Measurements from ENCODE around the gene THSD8.

The THSD8 gene

GRCh38 chr19:12847159-12848139 is 45.6 kb downstream of the THSD8 start (continued):
- no peak for TF ChIP-seq KLF16 (tag by site-specific recombination; IDR thresholded peaks at IDR 0.05)
- peak; percentile 73 for TF ChIP-seq SP7 (tag by site-specific recombination; IDR thresholded peaks at IDR 0.05)
- no peak for TF ChIP-seq ZNF707 (tag by site-specific recombination; IDR thresholded peaks at IDR 0.05)
- no peak for TF ChIP-seq ZNF140 (tag by site-specific recombination; IDR thresholded peaks at IDR 0.05)
- TF ChIP-seq EGR2 (tag by site-specific recombination; IDR thresholded peaks at IDR 0.05; ENCODE audit: low read depth) = 0 out of 2 replicates have a peak, but pooled peaks have one; percentile 39
- TF ChIP-seq ZNF514 (tag by site-specific recombination; IDR thresholded peaks at IDR 0.05) = no peak
- TF ChIP-seq FEZF1 (tag by site-specific recombination; IDR thresholded peaks at IDR 0.05) = no peak
- TF ChIP-seq ZNF26 (tag by site-specific recombination; IDR thresholded peaks at IDR 0.05) = no peak
- TF ChIP-seq ELK4 (IDR thresholded peaks at IDR 0.05; ENCODE audit: borderline replicate concordance, low read depth, low read length) = no peak
- TF ChIP-seq ZNF10 (tag by site-specific recombination; IDR thresholded peaks at IDR 0.05) = no peak; the same call in 1 of the 2 replicates
- TF ChIP-seq ZNF416 (tag by site-specific recombination; IDR thresholded peaks at IDR 0.05) = no peak
- TF ChIP-seq, protein P1, sequence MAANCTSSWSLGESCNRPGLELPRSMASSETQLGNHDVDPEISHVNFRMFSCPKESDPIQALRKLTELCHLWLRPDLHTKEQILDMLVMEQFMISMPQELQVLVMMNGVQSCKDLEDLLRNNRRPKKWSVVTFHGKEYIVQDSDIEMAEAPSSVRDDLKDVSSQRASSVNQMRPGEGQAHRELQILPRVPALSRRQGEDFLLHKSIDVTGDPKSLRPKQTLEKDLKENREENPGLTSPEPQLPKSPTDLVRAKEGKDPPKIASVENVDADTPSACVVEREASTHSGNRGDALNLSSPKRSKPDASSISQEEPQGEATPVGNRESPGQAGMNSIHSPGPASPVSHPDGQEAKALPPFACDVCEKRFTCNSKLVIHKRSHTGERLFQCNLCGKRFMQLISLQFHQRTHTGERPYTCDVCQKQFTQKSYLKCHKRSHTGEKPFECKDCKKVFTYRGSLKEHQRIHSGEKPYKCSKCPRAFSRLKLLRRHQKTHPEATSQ (tag by site-specific recombination; IDR thresholded peaks at IDR 0.05) = no peak
- no peak for TF ChIP-seq ZNF624 (tag by site-specific recombination; IDR thresholded peaks at IDR 0.05)
- TF ChIP-seq ZNF174 (tag by site-specific recombination; IDR thresholded peaks at IDR 0.05) = no peak
- TF ChIP-seq ZNF214 (tag by site-specific recombination; IDR thresholded peaks at IDR 0.05; ENCODE audit: borderline replicate concordance) = no peak
- no peak for TF ChIP-seq ZNF23 (tag by site-specific recombination; IDR thresholded peaks at IDR 0.05; ENCODE audit: borderline replicate concordance)
- peak; percentile 59 for TF ChIP-seq ZNF654 (tag by site-specific recombination; IDR thresholded peaks at IDR 0.05; ENCODE audit: low read depth)
- no peak for TF ChIP-seq REPIN1 (tag by site-specific recombination; IDR thresholded peaks at IDR 0.05; ENCODE audit: low read depth)
- TF ChIP-seq ZNF544 (tag by site-specific recombination; IDR thresholded peaks at IDR 0.05) = no peak
- TF ChIP-seq ZNF521 (tag by site-specific recombination; IDR thresholded peaks at IDR 0.05) = no peak
- peak; percentile 58; the same call in 1 of the 2 replicates for TF ChIP-seq ZNF629 (tag by site-specific recombination; IDR thresholded peaks at IDR 0.05)
- TF ChIP-seq ZNF600 (tag by site-specific recombination; IDR thresholded peaks at IDR 0.05) = peak; percentile 68; the same call in 1 of the 2 replicates
- no peak for TF ChIP-seq RBAK (tag by site-specific recombination; IDR thresholded peaks at IDR 0.05)
- no peak for TF ChIP-seq ZNF560 (tag by site-specific recombination; IDR thresholded peaks at IDR 0.05; ENCODE audit: borderline replicate concordance)
- TF ChIP-seq ZNF184 (tag by site-specific recombination; IDR thresholded peaks at IDR 0.05) = peak; percentile 53; the same call in 1 of the 2 replicates
- no peak for TF ChIP-seq ZNF366 (tag by site-specific recombination; conservative IDR thresholded peaks at IDR 0.05)
- TF ChIP-seq ZNF704 (tag by site-specific recombination; IDR thresholded peaks at IDR 0.05) = no peak
- TF ChIP-seq ZNF776 (tag by site-specific recombination; IDR thresholded peaks at IDR 0.05; ENCODE audit: borderline replicate concordance) = no peak
- no peak for TF ChIP-seq TSHZ1 (tag by site-specific recombination; IDR thresholded peaks at IDR 0.05; ENCODE audit: borderline replicate concordance)
- TF ChIP-seq, protein P2, sequence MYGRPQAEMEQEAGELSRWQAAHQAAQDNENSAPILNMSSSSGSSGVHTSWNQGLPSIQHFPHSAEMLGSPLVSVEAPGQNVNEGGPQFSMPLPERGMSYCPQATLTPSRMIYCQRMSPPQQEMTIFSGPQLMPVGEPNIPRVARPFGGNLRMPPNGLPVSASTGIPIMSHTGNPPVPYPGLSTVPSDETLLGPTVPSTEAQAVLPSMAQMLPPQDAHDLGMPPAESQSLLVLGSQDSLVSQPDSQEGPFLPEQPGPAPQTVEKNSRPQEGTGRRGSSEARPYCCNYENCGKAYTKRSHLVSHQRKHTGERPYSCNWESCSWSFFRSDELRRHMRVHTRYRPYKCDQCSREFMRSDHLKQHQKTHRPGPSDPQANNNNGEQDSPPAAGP (tag by site-specific recombination; IDR thresholded peaks at IDR 0.05) = peak; percentile 85
